ENCODE measurements around the gene NEGR1.
"Not testable (repeated sequence)": the region's sequence is repeated elsewhere in the genome, so short reads cannot be mapped to it uniquely, and the experiment has no call there.

NEGR1 gene

GRCh38 chr1:72282271-72283021, at the start of gene NEGR1:
Gene NEGR1 (minus strand): TSS chr1:72282539.
- DNase-seq (ENCODE audit: low read depth) = peak; percentile 49

- no peak for DNase-seq (ENCODE audit: low read depth)
Observed at GRCh38 chr1:72326494-72326893, 44.2 kb upstream of the NEGR1 start.

- no peak for DNase-seq (ENCODE audit: low read depth)
Observed at GRCh38 chr1:72324451-72324850, 42.1 kb upstream of the NEGR1 start.

GRCh38 chr1:72322910-72323309, 40.6 kb upstream of the NEGR1 start:
- DNase-seq (ENCODE audit: low read depth) = no peak

- no peak for DNase-seq (ENCODE audit: low read depth)
Observed at GRCh38 chr1:72296501-72296900, 14.2 kb upstream of the NEGR1 start.

- no peak for DNase-seq (ENCODE audit: low read depth)
Observed at GRCh38 chr1:72288886-72289285, 6.5 kb upstream of the NEGR1 start.

GRCh38 chr1:72286401-72286800, 4.1 kb upstream of the NEGR1 start:
- no peak for DNase-seq (ENCODE audit: low read depth)

GRCh38 chr1:72285074-72285425, 2.7 kb upstream of the NEGR1 start:
- DNase-seq (ENCODE audit: low read depth) = no peak

GRCh38 chr1:72284348-72285073, 2.2 kb upstream of the NEGR1 start:
- DNase-seq (ENCODE audit: low read depth) = peak; percentile 5

- no peak for DNase-seq (ENCODE audit: low read depth)
Observed at GRCh38 chr1:72284084-72284347, 1.7 kb upstream of the NEGR1 start.

- peak; percentile 2 for DNase-seq (ENCODE audit: low read depth)
Observed at GRCh38 chr1:72283307-72284083, 1.2 kb upstream of the NEGR1 start.

GRCh38 chr1:72283022-72283306, 625 bp upstream of the NEGR1 start:
- no peak for DNase-seq (ENCODE audit: low read depth)

- DNase-seq (ENCODE audit: low read depth) = no peak
Observed at GRCh38 chr1:72281637-72282270, 585 bp downstream of the NEGR1 start.

- DNase-seq (ENCODE audit: low read depth) = no peak
Observed at GRCh38 chr1:72281144-72281543, 1.2 kb downstream of the NEGR1 start.

- DNase-seq (ENCODE audit: low read depth) = no peak
Observed at GRCh38 chr1:72280711-72281110, 1.6 kb downstream of the NEGR1 start.

- no peak for DNase-seq (ENCODE audit: low read depth)
Observed at GRCh38 chr1:72280131-72280530, 2.2 kb downstream of the NEGR1 start.

- DNase-seq (ENCODE audit: low read depth) = no peak
Observed at GRCh38 chr1:72278461-72278860, 3.9 kb downstream of the NEGR1 start.

GRCh38 chr1:72271555-72272085, 10.7 kb downstream of the NEGR1 start:
- no peak for DNase-seq (ENCODE audit: low read depth)

GRCh38 chr1:72262735-72263134, 19.6 kb downstream of the NEGR1 start:
- no peak for DNase-seq (ENCODE audit: low read depth)

- DNase-seq (ENCODE audit: low read depth) = no peak
Observed at GRCh38 chr1:72253132-72253531, 29.2 kb downstream of the NEGR1 start.

- DNase-seq (ENCODE audit: low read depth) = no peak
Observed at GRCh38 chr1:72241397-72241796, 40.9 kb downstream of the NEGR1 start.

- not testable (repeated sequence) for DNase-seq (ENCODE audit: low read depth)
Observed at GRCh38 chr1:72235931-72236330, 46.4 kb downstream of the NEGR1 start.

- DNase-seq (ENCODE audit: low read depth) = no peak
Observed at GRCh38 chr1:72235062-72235461, 47.3 kb downstream of the NEGR1 start.
